K562 (cell line): ENCODE measurements around the gene HOXB5. TPM values are rescaled to one million over a fixed set of nuclear protein-coding genes. Genes with fewer than 3 reads are reported as not detected.
A peak's percentile ranks its signal among the peaks of the same experiment; 100 is the strongest.

ENCODE experiments used
- DPF2 ChIP-seq: fragments of 450-650 bp; IDR thresholded peaks from 2 replicates; pipeline ENCODE4 v1.6.1; 2016
- E2F4 ChIP-seq: sonication (generic); formaldehyde crosslinking; IDR thresholded peaks from 2 replicates; pipeline ENCODE4 v1.8.0; 2022; ENCODE audit warnings: mild to moderate bottlenecking, low read depth, missing genetic modification reagents
- GTF2B ChIP-seq: IDR thresholded peaks from 2 replicates; pipeline ENCODE4 v1.6.1; 2011; ENCODE audit not compliant: insufficient read length; ENCODE audit errors: extremely low read depth
- ILF3 ChIP-seq: fragments of 450-650 bp; IDR thresholded peaks from 2 replicates; pipeline ENCODE4 v1.6.1; 2018; ENCODE audit warnings: antibody characterized with exemption, mild to moderate bottlenecking, moderate library complexity, borderline replicate concordance
- MBD1 ChIP-seq: fragments of 250-450 bp; sonication (Bioruptor Pico); IDR thresholded peaks from 2 replicates; pipeline ENCODE4 v1.8.0; 2022; ENCODE audit warnings: inconsistent platforms
- NCOR1 ChIP-seq: fragments of 450-650 bp; IDR thresholded peaks from 2 replicates; pipeline ENCODE4 v1.6.1; 2016; ENCODE audit warnings: mild to moderate bottlenecking, moderate library complexity
- OTX1 ChIP-seq: fragments of 450-650 bp; formaldehyde crosslinking; IDR thresholded peaks from 2 replicates; pipeline ENCODE4 v1.4.0; 2022; ENCODE audit warnings: mild to moderate bottlenecking
- SIN3B ChIP-seq: fragments of 450-650 bp; IDR thresholded peaks from 2 replicates; pipeline ENCODE4 v1.6.1; 2017; ENCODE audit warnings: low read depth, mild to moderate bottlenecking, moderate library complexity
- SNRNP70 ChIP-seq: fragments of 200-400 bp; formaldehyde crosslinking; optimal IDR thresholded peaks from 2 replicates; pipeline ENCODE3; 2017; ENCODE audit warnings: low read depth, low read length
- TGIF2 ChIP-seq: sonication (generic); formaldehyde crosslinking; IDR thresholded peaks from 2 replicates; pipeline ENCODE4 v1.8.1; 2022; ENCODE audit warnings: mild to moderate bottlenecking, missing genetic modification reagents, moderate library complexity
- TRIM24 ChIP-seq, 2 experiments: fragments of 450-650 bp; IDR thresholded peaks; 2 replicates each; pipeline ENCODE4 v1.6.1; 2016
- ZNF561 ChIP-seq: fragments of 450-650 bp; formaldehyde crosslinking; conservative IDR thresholded peaks from 2 replicates; pipeline ENCODE4 v1.4.0; 2020; ENCODE audit warnings: mild to moderate bottlenecking, moderate library complexity
- polyA plus RNA-seq, 8 experiments: library from polyadenylated mRNA; depleted of rRNA in 4 of 8; stranded (reverse) in 5 of 8; unstranded in 3 of 8; fragments of >200 nt; fragmentation: Nextera tagmentation in 2 of 8; fragmentation: Illumina TruSeq in 1 of 8; extraction: Ambion mirVana in 2 of 8; extraction: Trizol in 1 of 8; gene quantifications; 2 replicates each; pipeline versions ENCODE4 v1.2.1 to v1.2.3, GENCODE V29; 2011 to 2014; ENCODE audit warnings: inconsistent platforms in 1 of 8, missing spikeins in 1 of 8
- total RNA-seq, 7 experiments: library from RNA; depleted of rRNA in 6 of 7; stranded (reverse); fragments of >200 nt in 6 of 7; fragmentation: Illumina TruSeq in 2 of 7; extraction: Trizol in 2 of 7; gene quantifications; 2 replicates each; pipeline versions ENCODE4 v1.2.1 to v1.2.3, GENCODE V29; 2011 to 2021; ENCODE audit warnings: low replicate concordance in 1 of 7
- TF ChIP-seq, protein P1 (sequence below), 2 experiments: fragments of 450-650 bp; IDR thresholded peaks; 2 replicates each; pipeline ENCODE4 v1.6.1; 2016

HOXB5 gene
- total and polyA plus RNA-seq, 9 of the 15 experiments (the other 6 are each of a cell fraction or from before 2014, with no cell fraction given): 0.24 to 2.7 (median 0.65) TPM

- TF ChIP-seq, protein P1, sequence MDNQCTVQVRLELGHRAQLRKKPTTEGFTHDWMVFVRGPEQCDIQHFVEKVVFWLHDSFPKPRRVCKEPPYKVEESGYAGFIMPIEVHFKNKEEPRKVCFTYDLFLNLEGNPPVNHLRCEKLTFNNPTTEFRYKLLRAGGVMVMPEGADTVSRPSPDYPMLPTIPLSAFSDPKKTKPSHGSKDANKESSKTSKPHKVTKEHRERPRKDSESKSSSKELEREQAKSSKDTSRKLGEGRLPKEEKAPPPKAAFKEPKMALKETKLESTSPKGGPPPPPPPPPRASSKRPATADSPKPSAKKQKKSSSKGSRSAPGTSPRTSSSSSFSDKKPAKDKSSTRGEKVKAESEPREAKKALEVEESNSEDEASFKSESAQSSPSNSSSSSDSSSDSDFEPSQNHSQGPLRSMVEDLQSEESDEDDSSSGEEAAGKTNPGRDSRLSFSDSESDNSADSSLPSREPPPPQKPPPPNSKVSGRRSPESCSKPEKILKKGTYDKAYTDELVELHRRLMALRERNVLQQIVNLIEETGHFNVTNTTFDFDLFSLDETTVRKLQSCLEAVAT (IDR thresholded peaks at IDR 0.05): peak; percentile 72 to 94
- no peak for TF ChIP-seq MBD1 (CRISPR knock-in tag)
- peak; percentile 2 for TF ChIP-seq GTF2B
- no peak for TF ChIP-seq SIN3B
- no peak for TF ChIP-seq NCOR1
- no peak for TF ChIP-seq E2F4
- no peak for TF ChIP-seq TGIF2
- TF ChIP-seq TRIM24 (IDR thresholded peaks at IDR 0.05): no peak; a peak in 1 of 4 replicates
- TF ChIP-seq DPF2: no peak; the same call in 1 of the 2 replicates
- TF ChIP-seq OTX1 (CRISPR knock-in tag): peak; percentile 67
- no peak for TF ChIP-seq ZNF561 (CRISPR knock-in tag)
- TF ChIP-seq SNRNP70: no peak
- TF ChIP-seq ILF3: no peak
Measured at GRCh38 chr17:48546137-48546923, 47.2 kb downstream of the HOXB5 start (continued).
